GM12801 (cell line): ENCODE data around the gene CMTR1.

Experiments used
- CTCF ChIP-seq: IDR thresholded peaks from one replicate; pipeline ENCODE4 v1.5.1; 2011; ENCODE audit warnings: control low read depth; ENCODE audit not compliant: insufficient read length; ENCODE audit errors: extremely low read depth

CMTR1 gene

GRCh38 chr6:37507690-37508421 is 74.8 kb downstream of the CMTR1 start:
- TF ChIP-seq CTCF = no peak

- TF ChIP-seq CTCF = no peak
Observed at GRCh38 chr6:37511201-37511600, 78.2 kb downstream of the CMTR1 start.

- TF ChIP-seq CTCF = no peak
Observed at GRCh38 chr6:37511910-37512399, 78.9 kb downstream of the CMTR1 start.

GRCh38 chr6:37512400-37513011 is 79.5 kb downstream of the CMTR1 start:
- no peak for TF ChIP-seq CTCF

GRCh38 chr6:37513155-37513554 is 80.1 kb downstream of the CMTR1 start:
- TF ChIP-seq CTCF = no peak

- TF ChIP-seq CTCF = no peak
Observed at GRCh38 chr6:37513576-37513975, 80.6 kb downstream of the CMTR1 start.

- TF ChIP-seq CTCF = no peak
Observed at GRCh38 chr6:37514321-37514771, 81.3 kb downstream of the CMTR1 start.
